Measurements from ENCODE around the gene SCMH1. TPM values are rescaled to one million over a fixed set of nuclear protein-coding genes. Genes with fewer than 3 reads are reported as not detected.

The SCMH1 gene
- total and polyA plus RNA-seq, 2 of the 4 experiments (the other 2 are of a cell fraction) = 9.0 to 19.4 TPM

DNA sequence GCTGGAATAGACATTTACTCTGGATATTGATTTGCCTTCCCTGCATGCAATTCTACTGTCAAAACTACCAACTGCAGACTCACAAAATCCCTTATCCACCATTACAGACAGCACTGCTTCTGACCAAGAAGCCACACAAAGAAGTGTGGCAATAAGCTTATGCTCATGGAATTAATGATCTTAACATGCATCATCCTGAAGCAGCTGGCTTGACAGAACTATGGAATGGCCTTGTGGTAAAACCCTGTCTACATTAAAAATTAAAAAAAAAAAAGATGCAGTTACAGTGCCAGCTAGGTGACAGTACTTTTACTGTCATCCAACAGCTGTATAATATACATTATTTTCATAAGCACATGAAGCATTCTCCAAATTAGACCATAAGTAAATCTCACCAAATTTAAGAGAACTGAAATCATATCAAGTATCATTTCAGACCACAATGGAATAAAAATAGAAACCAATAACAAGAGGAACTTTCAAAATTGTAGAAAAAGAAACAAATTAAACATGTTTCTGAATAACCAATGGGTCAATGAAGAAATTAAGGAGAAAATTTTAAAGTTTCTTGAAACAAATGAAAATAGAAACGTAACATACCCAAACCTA is 70.7 kb downstream of the SCMH1 start:
- CTCF ChIA-PET = no interaction called here
- in situ Hi-C loops (cut with MboI; ENCODE audit: low sequenced_read_pairs) = no loop called here

More for the DNA sequence above, 70.7 kb downstream of the SCMH1 start:
- no peak overlapping the region for H2AK9ac ChIP-seq (replicated peaks; ENCODE audit: low read depth, low read length, poor library complexity)
- no peak overlapping the region for H3K18ac ChIP-seq (ENCODE audit: low read depth, low read length)
- H3K36me3 ChIP-seq (ENCODE audit: control insufficient read depth, insufficient read depth, low read length) = peaks cover 2% of the 10 kb centered on the region; the same call in 1 of the 2 replicates
- dilution Hi-C loops (cut with HindIII; ENCODE audit: low sequenced_read_pairs, unreplicated experiment) = no loop called here
- no peak overlapping the region for H2BK20ac ChIP-seq (ENCODE audit: low read depth, low read length)
- H2BK120ac ChIP-seq (ENCODE audit: low read depth, low read length) = no peak overlapping the region
- no peak overlapping the region for H3K27ac ChIP-seq (ENCODE audit: insufficient read depth, low read length)
- H2AK5ac ChIP-seq (ENCODE audit: low read depth, low read length) = no peak overlapping the region
- H2BK15ac ChIP-seq (ENCODE audit: low read depth, low read length) = no peak overlapping the region
- no peak overlapping the region for H3K9ac ChIP-seq (ENCODE audit: low read depth, low read length)
- no TSS peak for BruUV-seq (replicated peaks)
- no peaks in the 10 kb centered on the region for H3K27me3 ChIP-seq (ENCODE audit: control insufficient read depth, insufficient read depth, low read length)
- ATAC-seq (ENCODE audit: low read depth) (no peak), DNase-seq (no peak)
- no peaks in the 10 kb centered on the region; the same call in 1 of the 2 replicates for H4K20me1 ChIP-seq (ENCODE audit: insufficient read depth, low read length)
- TF ChIP-seq, protein P1, sequence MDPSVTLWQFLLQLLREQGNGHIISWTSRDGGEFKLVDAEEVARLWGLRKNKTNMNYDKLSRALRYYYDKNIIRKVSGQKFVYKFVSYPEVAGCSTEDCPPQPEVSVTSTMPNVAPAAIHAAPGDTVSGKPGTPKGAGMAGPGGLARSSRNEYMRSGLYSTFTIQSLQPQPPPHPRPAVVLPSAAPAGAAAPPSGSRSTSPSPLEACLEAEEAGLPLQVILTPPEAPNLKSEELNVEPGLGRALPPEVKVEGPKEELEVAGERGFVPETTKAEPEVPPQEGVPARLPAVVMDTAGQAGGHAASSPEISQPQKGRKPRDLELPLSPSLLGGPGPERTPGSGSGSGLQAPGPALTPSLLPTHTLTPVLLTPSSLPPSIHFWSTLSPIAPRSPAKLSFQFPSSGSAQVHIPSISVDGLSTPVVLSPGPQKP (IDR thresholded peaks at IDR 0.05; ENCODE audit: borderline replicate concordance, low read depth, low read length) = no peak
- no peak for TF ChIP-seq RAD21 (IDR thresholded peaks at IDR 0.05; ENCODE audit: low read length)
- no peak for TF ChIP-seq NFE2L2 (IDR thresholded peaks at IDR 0.05; ENCODE audit: low read depth, low read length)
- no peak for TF ChIP-seq CHD1 (IDR thresholded peaks at IDR 0.05; ENCODE audit: low read depth, low read length)
- TF ChIP-seq SMC3 (IDR thresholded peaks at IDR 0.05; ENCODE audit: low read depth, low read length) = no peak
- no peak for TF ChIP-seq MAZ (IDR thresholded peaks at IDR 0.05; ENCODE audit: borderline replicate concordance, low read depth, low read length)
- TF ChIP-seq, protein P2, sequence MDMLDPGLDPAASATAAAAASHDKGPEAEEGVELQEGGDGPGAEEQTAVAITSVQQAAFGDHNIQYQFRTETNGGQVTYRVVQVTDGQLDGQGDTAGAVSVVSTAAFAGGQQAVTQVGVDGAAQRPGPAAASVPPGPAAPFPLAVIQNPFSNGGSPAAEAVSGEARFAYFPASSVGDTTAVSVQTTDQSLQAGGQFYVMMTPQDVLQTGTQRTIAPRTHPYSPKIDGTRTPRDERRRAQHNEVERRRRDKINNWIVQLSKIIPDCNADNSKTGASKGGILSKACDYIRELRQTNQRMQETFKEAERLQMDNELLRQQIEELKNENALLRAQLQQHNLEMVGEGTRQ (IDR thresholded peaks at IDR 0.05; ENCODE audit: low read depth, low read length) = no peak
- no peak for TF ChIP-seq BHLHE40 (IDR thresholded peaks at IDR 0.05; ENCODE audit: low read depth, low read length)
- no peak for TF ChIP-seq FOS (IDR thresholded peaks at IDR 0.05; ENCODE audit: low read depth, low read length)
- TF ChIP-seq, protein P3, sequence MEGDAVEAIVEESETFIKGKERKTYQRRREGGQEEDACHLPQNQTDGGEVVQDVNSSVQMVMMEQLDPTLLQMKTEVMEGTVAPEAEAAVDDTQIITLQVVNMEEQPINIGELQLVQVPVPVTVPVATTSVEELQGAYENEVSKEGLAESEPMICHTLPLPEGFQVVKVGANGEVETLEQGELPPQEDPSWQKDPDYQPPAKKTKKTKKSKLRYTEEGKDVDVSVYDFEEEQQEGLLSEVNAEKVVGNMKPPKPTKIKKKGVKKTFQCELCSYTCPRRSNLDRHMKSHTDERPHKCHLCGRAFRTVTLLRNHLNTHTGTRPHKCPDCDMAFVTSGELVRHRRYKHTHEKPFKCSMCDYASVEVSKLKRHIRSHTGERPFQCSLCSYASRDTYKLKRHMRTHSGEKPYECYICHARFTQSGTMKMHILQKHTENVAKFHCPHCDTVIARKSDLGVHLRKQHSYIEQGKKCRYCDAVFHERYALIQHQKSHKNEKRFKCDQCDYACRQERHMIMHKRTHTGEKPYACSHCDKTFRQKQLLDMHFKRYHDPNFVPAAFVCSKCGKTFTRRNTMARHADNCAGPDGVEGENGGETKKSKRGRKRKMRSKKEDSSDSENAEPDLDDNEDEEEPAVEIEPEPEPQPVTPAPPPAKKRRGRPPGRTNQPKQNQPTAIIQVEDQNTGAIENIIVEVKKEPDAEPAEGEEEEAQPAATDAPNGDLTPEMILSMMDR (conservative IDR thresholded peaks at IDR 0.05; ENCODE audit: low read depth, low read length) = no peak
- no peak for TF ChIP-seq MAFK (IDR thresholded peaks at IDR 0.05; ENCODE audit: low read depth, low read length)
- no peak for TF ChIP-seq MXI1 (IDR thresholded peaks at IDR 0.05; ENCODE audit: borderline replicate concordance, low read depth, low read length)
- no peak for TF ChIP-seq RCOR1 (IDR thresholded peaks at IDR 0.05; ENCODE audit: insufficient replicate concordance, low read length)
- no peak for TF ChIP-seq CEBPB (IDR thresholded peaks at IDR 0.05; ENCODE audit: low read depth, low read length)
- no peak for TF ChIP-seq POLR2A (IDR thresholded peaks at IDR 0.05; ENCODE audit: low read depth, low read length)
- no peak for TF ChIP-seq RFX5 (IDR thresholded peaks at IDR 0.05; ENCODE audit: low read depth, low read length)
- no peak overlapping the region for H2BK5ac ChIP-seq (ENCODE audit: low read depth, low read length, poor library complexity, severe bottlenecking)
- H4K8ac ChIP-seq (ENCODE audit: low read depth in 2 of 2, low read length in 2 of 2) = no peak overlapping the region
- H3K4me2 ChIP-seq (ENCODE audit: low read depth, low read length) = no peak overlapping the region
- H3K14ac ChIP-seq (replicated peaks; ENCODE audit: low read depth, low read length) = no peak overlapping the region
- no peak overlapping the region for H4K5ac ChIP-seq (ENCODE audit: low read depth, low read length)
- no peaks in the 10 kb centered on the region for H3K4me1 ChIP-seq (ENCODE audit: control insufficient read depth, insufficient read depth, low read length)
- POLR2A ChIA-PET (ENCODE audit: unreplicated experiment) = no interaction called here
- H3K56ac ChIP-seq (ENCODE audit: extremely low read depth, insufficient read depth, low read length) = no peak overlapping the region
- no CpG with 5 or more reads among the region's 1 CpG for WGBS, 2 experiments (ENCODE audit: extremely low coverage in 2 of 2, insufficient read length in 1 of 2)
- no peak overlapping the region for H3K4ac ChIP-seq (ENCODE audit: low read depth, low read length)
- intact Hi-C loops (cut with micrococcal nuclease) = no loop called here
- H3K4me3 ChIP-seq (ENCODE audit: insufficient read depth, low read depth, low read length) = no peak overlapping the region
- H3K79me1 ChIP-seq (ENCODE audit: low read depth in 1 of 2, low read length in 2 of 2) = peaks cover 13 to 14% of the 10 kb centered on the region in 2 experiments; a peak in 3 of 4 replicates
- H3K9me3 ChIP-seq (ENCODE audit: control insufficient read depth, insufficient read depth, low read length) = peaks cover 17% of the 10 kb centered on the region
- H3K23ac ChIP-seq (ENCODE audit: low read depth, low read length) = no peak overlapping the region
- no peaks in the 10 kb centered on the region for H3K9me1 ChIP-seq (ENCODE audit: insufficient read depth, low read length)
- no peak overlapping the region for H2AFZ ChIP-seq (replicated peaks; ENCODE audit: low read length, poor library complexity)
- no peak overlapping the region for H4K91ac ChIP-seq (ENCODE audit: insufficient read depth, low read depth, low read length)

Measured in IMR-90 (cell line).